NCI-H128 (cell line): Measurements from ENCODE around the gene NDUFAF5.
A peak's percentile ranks its signal among the peaks of the same experiment; 100 is the strongest.
"Not testable (repeated sequence)": the region's sequence is repeated elsewhere in the genome, so short reads cannot be mapped to it uniquely, and the experiment has no call there.

Source experiments
- DNase-seq: peaks from one replicate; lab custom pipeline; 2025; ENCODE audit not compliant: unreplicated experiment; lab: John Stamatoyannopoulos, UW

The NDUFAF5 gene, protein sequence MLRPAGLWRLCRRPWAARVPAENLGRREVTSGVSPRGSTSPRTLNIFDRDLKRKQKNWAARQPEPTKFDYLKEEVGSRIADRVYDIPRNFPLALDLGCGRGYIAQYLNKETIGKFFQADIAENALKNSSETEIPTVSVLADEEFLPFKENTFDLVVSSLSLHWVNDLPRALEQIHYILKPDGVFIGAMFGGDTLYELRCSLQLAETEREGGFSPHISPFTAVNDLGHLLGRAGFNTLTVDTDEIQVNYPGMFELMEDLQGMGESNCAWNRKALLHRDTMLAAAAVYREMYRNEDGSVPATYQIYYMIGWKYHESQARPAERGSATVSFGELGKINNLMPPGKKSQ

GRCh38 chr20:13784893-13785715 is at the start of gene NDUFAF5, which contains the start of gene ESF1:
Gene NDUFAF5 (plus strand): TSS chr20:13785028. CDS start chr20:13785069, 41 bp downstream.
Gene ESF1 (minus strand): TSS chr20:13784919. CDS start chr20:13783140, 1,779 bp downstream.
- peak; percentile 95 for DNase-seq

DNA sequence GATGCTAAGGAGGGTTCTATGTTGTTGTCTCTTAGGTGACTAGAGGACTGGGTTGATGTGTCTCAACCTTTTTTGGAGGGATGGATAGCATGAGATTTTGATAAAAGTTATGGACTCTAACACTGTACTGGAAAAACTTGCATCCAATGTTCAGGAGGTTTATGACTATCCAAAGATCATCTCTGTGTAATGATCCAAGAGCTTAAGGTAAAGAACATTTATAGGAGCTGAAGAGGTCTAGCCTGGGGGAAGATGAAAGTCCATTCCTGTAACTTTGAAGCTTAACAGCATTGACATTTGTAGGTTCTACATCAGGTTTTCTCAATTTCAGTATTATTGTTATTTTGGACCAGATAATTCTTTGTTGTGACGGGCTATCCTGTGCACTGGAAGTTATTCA is 49.0 kb upstream of the NDUFAF5 start:
- DNase-seq, result no peak

- DNase-seq, result no peak
Measured at GRCh38 chr20:13736436-13737191, 48.2 kb upstream of the NDUFAF5 start.

- DNase-seq, result not testable (repeated sequence)
Measured at GRCh38 chr20:13738187-13738586, 46.6 kb upstream of the NDUFAF5 start.

DNA sequence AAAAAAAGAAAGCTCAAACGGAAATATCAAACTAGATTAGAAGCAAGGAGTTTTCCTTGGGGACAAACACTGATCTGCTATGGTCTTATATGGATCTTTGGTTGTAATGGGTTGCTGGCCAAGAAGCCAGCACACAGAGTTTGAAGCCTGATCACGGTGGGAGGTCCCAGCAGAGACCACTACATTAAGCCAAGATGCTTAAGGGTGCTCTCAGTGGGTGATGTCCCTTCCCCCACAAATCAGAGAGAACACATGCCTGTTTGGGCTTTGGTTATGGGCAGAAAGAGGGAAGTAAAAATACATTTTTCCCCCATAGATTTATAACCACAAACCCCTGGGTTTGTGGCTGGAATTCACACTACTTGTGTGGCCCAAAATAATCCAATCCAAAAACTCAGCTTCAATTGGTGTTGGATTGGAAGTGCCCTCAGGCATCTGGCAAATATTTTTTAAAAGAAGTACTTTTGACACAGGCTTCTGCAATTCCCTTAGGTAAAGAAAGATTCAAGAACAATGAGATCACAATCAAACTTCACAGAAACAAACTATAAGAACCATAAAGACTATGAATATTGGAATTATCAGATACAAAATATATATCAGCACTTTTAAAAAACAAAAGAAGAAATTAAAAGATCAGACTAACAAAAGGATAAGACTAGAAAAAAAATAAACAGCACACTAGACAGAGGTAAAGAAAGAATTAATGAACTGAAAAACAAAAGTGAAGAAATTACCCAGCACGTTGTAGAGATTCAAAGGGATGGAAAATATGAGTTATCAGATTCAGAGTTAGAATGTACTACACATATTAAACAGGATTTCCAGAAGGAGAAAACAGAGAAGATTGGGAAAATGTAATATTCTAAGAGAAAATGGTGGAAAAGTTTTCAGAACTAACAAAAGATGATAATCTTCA is 44.8 kb upstream of the NDUFAF5 start:
- no peak for DNase-seq

DNA sequence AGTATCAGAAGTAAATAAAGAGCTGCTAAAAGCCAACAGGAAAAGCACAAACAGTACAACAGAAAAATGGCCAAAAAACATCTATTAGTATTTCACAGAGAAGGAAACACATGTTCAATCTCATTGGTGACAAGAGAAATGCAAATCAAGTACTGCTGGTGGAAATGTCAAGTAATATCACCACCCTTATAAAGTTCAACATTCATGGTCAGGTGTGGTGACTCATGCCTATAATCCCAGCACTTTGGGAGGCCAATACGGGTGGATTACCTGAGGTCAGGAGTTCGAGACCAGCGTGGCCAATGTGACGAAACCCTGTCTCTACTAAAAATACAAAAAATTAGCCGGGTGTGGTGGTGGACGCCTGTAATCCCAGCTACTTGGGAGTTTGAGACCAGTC is 42.9 kb upstream of the NDUFAF5 start:
- DNase-seq, result no peak

DNA sequence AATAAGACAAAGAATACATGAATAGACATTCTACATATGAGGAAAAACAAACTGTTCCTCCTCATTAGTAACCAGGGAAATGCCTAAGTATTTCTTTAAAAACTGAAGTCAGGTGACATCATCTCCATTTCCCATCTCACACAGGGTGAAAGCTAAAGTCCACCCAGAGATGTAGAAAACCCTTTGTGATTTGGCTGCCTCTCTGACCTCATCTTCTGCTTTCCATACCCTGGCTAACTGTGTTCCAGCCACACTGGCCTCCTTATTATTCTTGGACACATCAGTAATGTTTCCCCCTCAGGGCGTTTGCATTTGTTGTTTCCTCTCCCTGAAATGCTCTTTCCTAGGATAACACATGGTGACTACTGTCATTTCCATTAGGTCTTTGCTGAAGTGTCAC is 40.5 kb upstream of the NDUFAF5 start:
- no peak for DNase-seq

DNA sequence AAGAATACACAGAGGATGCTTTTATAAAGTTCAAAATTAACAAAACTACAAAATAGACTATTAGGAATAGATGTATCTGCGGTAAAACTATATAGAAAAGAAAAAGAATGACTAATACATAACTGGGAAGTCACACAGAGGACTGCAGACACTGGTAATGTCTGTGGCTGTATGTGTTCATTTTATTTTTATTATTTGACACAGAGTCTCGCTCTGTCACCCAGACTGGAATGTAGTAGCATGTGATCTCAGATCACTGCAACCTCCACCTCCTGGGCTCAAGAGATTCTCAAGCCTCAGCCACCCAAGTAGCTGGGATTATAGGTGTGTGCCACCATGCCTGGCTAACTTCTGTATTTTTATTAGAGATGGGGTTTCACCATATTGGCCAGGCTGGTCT is 39.0 kb upstream of the NDUFAF5 start:
- no peak for DNase-seq

DNA sequence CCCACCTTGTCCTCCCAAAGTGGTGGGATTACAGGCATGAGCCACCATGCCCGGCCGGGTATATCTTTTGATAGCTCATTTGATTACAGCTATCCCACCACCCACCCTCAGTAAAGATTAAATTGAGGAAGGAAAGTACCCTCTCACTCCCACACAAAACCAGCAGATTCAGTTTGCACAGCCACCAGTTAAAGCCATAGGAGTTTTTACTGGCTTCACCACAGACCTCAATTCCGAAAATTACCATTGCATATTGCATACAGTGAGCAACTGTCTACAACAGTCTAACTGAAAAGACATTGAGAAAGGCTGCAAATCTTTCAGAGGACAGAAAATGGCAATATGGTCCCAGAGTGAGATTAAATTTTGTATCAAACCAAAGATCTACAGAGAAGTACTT is 35.0 kb upstream of the NDUFAF5 start:
- no peak for DNase-seq

DNA sequence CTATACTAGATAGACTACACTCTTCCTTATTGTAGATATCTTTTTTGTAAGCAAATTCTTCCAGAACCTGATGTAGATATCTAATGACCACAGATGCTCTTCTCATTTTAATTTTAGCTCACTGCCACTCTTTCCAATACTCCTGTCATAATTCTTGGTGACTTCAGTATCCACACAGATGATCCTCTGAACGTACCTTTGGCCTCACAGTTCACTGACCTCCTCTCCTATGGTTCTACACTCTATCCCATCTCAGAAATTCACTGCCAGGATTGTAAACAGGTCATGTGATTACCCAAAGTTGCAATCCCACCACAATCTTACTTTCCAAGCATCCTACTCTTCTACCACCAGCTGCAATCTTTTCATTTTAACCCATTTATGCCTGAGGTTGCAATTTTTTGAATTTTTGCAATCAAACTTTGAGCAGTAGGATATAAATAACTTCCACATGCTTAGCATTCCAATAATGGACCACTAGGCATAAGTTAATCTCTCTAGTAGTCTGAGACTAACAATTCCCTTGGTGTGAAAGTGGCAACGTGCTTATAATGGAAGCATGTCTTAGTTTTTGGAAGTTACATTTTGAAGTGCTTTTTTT is 31.3 kb upstream of the NDUFAF5 start:
- DNase-seq, result no peak

- DNase-seq, result no peak
Measured at GRCh38 chr20:13755809-13756208, 29.0 kb upstream of the NDUFAF5 start.

DNA sequence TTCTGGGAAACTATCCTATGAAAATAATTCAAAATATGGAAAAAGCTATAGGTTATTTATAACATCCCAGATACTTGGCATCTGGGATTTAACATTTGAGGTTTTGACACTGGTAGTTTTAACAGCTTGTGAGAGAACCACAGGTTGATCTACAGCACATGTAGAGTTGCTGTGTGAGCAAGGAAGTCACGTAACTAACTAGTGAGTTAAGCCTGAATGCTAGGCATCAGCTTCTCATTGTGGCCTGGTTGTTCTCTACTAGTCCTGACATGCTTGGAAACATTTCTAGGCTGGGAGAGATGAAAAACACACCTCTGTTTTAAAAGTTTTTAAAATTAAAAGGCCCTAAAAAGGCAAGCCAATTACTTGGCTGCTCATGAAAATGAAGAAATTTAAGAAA is 28.3 kb upstream of the NDUFAF5 start:
- no peak for DNase-seq

DNA sequence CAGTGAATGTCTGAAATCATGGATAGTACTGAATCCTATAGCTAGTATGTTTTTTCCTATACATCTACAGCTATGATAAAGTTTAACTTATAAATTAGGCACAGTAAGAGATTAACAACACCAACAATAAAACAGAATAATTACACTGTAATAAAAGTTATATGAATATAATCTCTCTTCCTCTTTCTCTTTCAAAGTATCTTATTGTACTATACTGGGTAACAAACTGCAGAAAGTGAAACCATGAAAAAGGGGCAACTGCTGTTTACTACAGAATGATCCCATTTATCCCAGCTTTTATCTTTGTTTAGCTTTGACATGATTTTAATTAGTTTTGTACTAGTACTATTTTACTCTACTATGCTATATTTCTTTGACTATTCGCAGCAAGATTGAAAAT is 25.9 kb upstream of the NDUFAF5 start:
- no peak for DNase-seq

GRCh38 chr20:13760451-13760946 is 24.3 kb upstream of the NDUFAF5 start:
- not testable (repeated sequence) for DNase-seq

GRCh38 chr20:13765299-13765698 is 19.5 kb upstream of the NDUFAF5 start:
- DNase-seq, result no peak

- no peak for DNase-seq
Measured at GRCh38 chr20:13765868-13766416, 18.9 kb upstream of the NDUFAF5 start.

- DNase-seq, result no peak
Measured at GRCh38 chr20:13770141-13770540, 14.7 kb upstream of the NDUFAF5 start.

DNA sequence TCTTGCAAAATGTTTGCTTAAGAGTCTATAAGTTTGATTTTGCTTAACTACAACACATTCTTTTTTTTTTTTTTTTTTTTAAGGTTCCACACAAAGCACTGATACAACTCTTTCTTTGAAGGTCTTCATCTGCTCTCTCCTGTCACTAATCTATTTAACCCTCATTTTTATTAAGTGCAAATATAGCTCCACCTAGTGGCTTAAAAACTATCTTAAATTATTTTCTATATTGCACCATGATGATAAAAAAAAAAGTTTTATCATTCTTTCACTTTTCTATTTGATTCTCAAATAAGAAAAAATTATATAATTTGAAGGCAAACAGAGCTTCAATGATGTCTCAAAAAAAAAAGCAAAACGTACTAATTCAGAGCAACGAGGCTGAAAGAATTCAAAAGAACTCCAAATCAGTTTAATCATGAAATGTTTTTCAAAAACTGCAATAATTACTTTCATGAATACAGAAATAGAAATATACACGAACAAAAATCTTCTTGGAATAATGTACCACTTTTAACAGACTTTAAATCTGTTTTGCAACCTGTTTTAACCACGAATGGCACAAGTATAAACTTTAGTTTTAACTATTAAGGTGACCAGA is 12.9 kb upstream of the NDUFAF5 start:
- DNase-seq, result no peak

DNA sequence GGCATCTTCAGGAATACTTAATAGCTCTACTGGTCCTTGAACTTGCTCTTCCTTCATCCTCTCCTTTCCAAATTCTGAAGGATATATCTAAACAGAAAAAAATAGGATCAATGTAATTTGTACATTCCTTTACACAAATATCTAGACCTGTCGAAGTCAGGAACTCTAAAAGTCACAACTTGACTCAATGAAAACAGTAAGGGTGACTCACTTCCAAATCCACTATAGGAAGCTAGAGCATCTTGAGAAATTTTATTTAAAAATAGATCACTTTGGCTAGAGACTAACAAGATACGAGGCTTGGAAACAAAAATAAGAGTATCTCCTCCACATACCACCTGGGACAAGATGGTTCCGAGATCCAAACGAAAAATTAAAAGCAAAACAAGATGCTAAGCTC is 12.3 kb upstream of the NDUFAF5 start:
- no peak for DNase-seq
